H1 (cell line): ENCODE results near the gene VAV2. TPM values are rescaled to one million over a fixed set of nuclear protein-coding genes. Genes with fewer than 3 reads are reported as not detected.

Source experiments
- CTCF ChIA-PET: fragments of 300-600 bp; sonication (Branson Sonifier 250); formaldehyde crosslinking; loops from one replicate; lab custom pipeline; 2021; ENCODE audit not compliant: partially characterized antibody; lab: Charles Lee
- POLR2A ChIA-PET: fragments of 300-600 bp; sonication (Branson Sonifier 250); formaldehyde crosslinking; loops from one replicate; lab custom pipeline; 2021; ENCODE audit warnings: inconsistent platforms; ENCODE audit not compliant: partially characterized antibody; lab: Charles Lee
- DNase-seq, 2 experiments: peaks; one replicate each; pipeline versions ENCODE4 v3.0.0 to v3.0.0-alpha.2; 2010 to 2022; ENCODE audit warnings: low spot score in 2 of 2, low read depth in 1 of 2, mixed read lengths in 1 of 2
- FAIRE-seq: peaks from 2 replicates; lab custom pipeline; 2011; peaks lifted over from hg19 to GRCh38; lab: Jason Lieb, UNC
- H2AFZ ChIP-seq: 2 replicates; pipeline ENCODE4 v1.8.1; 2012; ENCODE audit warnings: low read length, inconsistent platforms
- H2AK5ac ChIP-seq: 2 replicates; pipeline ENCODE4 v1.6.1; 2013; ENCODE audit warnings: low read depth, low read length
- H2BK120ac ChIP-seq: replicated peaks from 2 replicates; pipeline ENCODE3; 2013; ENCODE audit warnings: low read depth, low read length, inconsistent platforms
- H2BK12ac ChIP-seq: 2 replicates; pipeline ENCODE4 v1.6.1; 2013; ENCODE audit warnings: low read depth, low read length
- H2BK15ac ChIP-seq: 2 replicates; pipeline ENCODE4 v1.6.1; 2013; ENCODE audit warnings: low read length
- H2BK20ac ChIP-seq: 2 replicates; pipeline ENCODE4 v1.6.1; 2013; ENCODE audit warnings: low read length
- H2BK5ac ChIP-seq: 2 replicates; pipeline ENCODE4 v1.6.1; 2013; ENCODE audit warnings: low read depth, low read length
- H3K14ac ChIP-seq: 2 replicates; pipeline ENCODE4 v1.6.1; 2013; ENCODE audit warnings: inconsistent platforms; ENCODE audit not compliant: insufficient read length
- H3K18ac ChIP-seq: 2 replicates; pipeline ENCODE4 v1.6.1; 2013; ENCODE audit warnings: low read length; ENCODE audit errors: extremely low read depth
- H3K23ac ChIP-seq: 2 replicates; pipeline ENCODE4 v1.6.1; 2013; ENCODE audit warnings: inconsistent platforms; ENCODE audit not compliant: insufficient read length
- H3K23me2 ChIP-seq: 2 replicates; pipeline ENCODE4 v1.6.1; 2013; ENCODE audit warnings: low read depth, low read length
- H3K27ac ChIP-seq: 2 replicates; pipeline ENCODE4 v1.6.1; 2011; ENCODE audit warnings: low read depth, low read length, inconsistent platforms
- H3K27me3 ChIP-seq, 4 experiments: replicated peaks in 1 of 4; 1 replicate in 1 of 4; 2 replicates in 3 of 4; pipeline versions ENCODE4 v1.6.1 to v1.8.1; 2011 to 2013; ENCODE audit warnings: low read length in 3 of 4, mild to moderate bottlenecking in 3 of 4, inconsistent platforms in 2 of 4, mixed read lengths in 2 of 4, moderate library complexity in 1 of 4; ENCODE audit not compliant: control insufficient read depth in 3 of 4, insufficient read depth in 3 of 4; ENCODE audit errors: extremely low read depth in 1 of 4
- H3K36me3 ChIP-seq, 4 experiments: 2 replicates each; pipeline versions ENCODE4 v1.6.1 to v1.8.1; 2011 to 2013; ENCODE audit warnings: mild to moderate bottlenecking in 4 of 4, low read length in 3 of 4, moderate library complexity in 2 of 4, control low read depth in 1 of 4, inconsistent platforms in 1 of 4; ENCODE audit not compliant: insufficient read depth in 4 of 4, control insufficient read depth in 2 of 4
- H3K4ac ChIP-seq: replicated peaks from 2 replicates; pipeline ENCODE3; 2013; ENCODE audit warnings: low read length, low read depth, mixed read lengths, inconsistent platforms; ENCODE audit not compliant: insufficient read length
- H3K4me1 ChIP-seq, 4 experiments: replicated peaks in 1 of 4; 1 replicate in 1 of 4; 2 replicates in 3 of 4; pipeline versions ENCODE4 v1.6.1 to v1.8.1; 2011 to 2013; ENCODE audit warnings: low read length in 3 of 4, inconsistent platforms in 2 of 4, mixed read lengths in 1 of 4; ENCODE audit not compliant: insufficient read depth in 4 of 4, control insufficient read depth in 3 of 4
- H3K4me2 ChIP-seq, 2 experiments: 2 replicates each; pipeline versions ENCODE4 v1.6.1 to v1.8.1; 2011 to 2013; ENCODE audit warnings: low read depth in 2 of 2, low read length in 2 of 2, control low read depth in 1 of 2, inconsistent platforms in 1 of 2, mild to moderate bottlenecking in 1 of 2; ENCODE audit not compliant: insufficient read depth in 1 of 2
- H3K4me3 ChIP-seq, 4 experiments: fragments of 200-600, 300-600 bp in 1 of 4; sonication (generic), shearing (Covaris generic), sonication (Bioruptor Twin) in 1 of 4; 2 replicates each; pipeline versions ENCODE4 v1.5.1 to v1.8.1; 2011 to 2016; ENCODE audit warnings: low read length in 4 of 4, low read depth in 3 of 4, control low read depth in 2 of 4, inconsistent platforms in 2 of 4, mild to moderate bottlenecking in 2 of 4, mixed read lengths in 1 of 4, moderate library complexity in 1 of 4; ENCODE audit not compliant: insufficient read depth in 2 of 4; ENCODE audit errors: extremely low read depth in 1 of 4
- H3K56ac ChIP-seq: replicated peaks from 2 replicates; pipeline ENCODE3; 2013; ENCODE audit warnings: low read depth, mild to moderate bottlenecking, mixed read lengths, low read length, inconsistent platforms; ENCODE audit not compliant: insufficient read length
- H3K79me1 ChIP-seq: 2 replicates; pipeline ENCODE4 v1.6.1; 2013; ENCODE audit warnings: low read depth, low read length, control low read depth
- H3K79me2 ChIP-seq, 2 experiments: 2 replicates each; pipeline versions ENCODE4 v1.6.1 to v1.8.1; 2012 to 2013; ENCODE audit warnings: low read length in 2 of 2, mild to moderate bottlenecking in 2 of 2, inconsistent platforms in 1 of 2; ENCODE audit not compliant: insufficient read depth in 2 of 2, control insufficient read depth in 1 of 2
- H3K9ac ChIP-seq, 4 experiments: replicated peaks in 1 of 4; 1 replicate in 1 of 4; 2 replicates in 3 of 4; pipeline versions ENCODE4 v1.6.1 to v1.8.1; 2011 to 2013; ENCODE audit warnings: low read depth in 3 of 4, low read length in 3 of 4, control low read depth in 2 of 4, mild to moderate bottlenecking in 2 of 4, moderate library complexity in 2 of 4, inconsistent platforms in 1 of 4; ENCODE audit errors: extremely low read depth in 1 of 4
- H3K9me3 ChIP-seq, 2 experiments: 2 replicates each; pipeline versions ENCODE4 v1.6.1 to v1.8.1; 2012 to 2013; ENCODE audit warnings: mild to moderate bottlenecking in 2 of 2, moderate library complexity in 2 of 2, control low read depth in 1 of 2, inconsistent platforms in 1 of 2, low read depth in 1 of 2, low read length in 1 of 2, mixed read lengths in 1 of 2; ENCODE audit not compliant: insufficient read depth in 2 of 2
- H4K20me1 ChIP-seq, 2 experiments: replicated peaks in 1 of 2; 2 replicates each; pipeline versions ENCODE3 to v1.8.1; 2011 to 2013; ENCODE audit warnings: inconsistent platforms in 2 of 2, low read length in 2 of 2, mild to moderate bottlenecking in 1 of 2; ENCODE audit not compliant: insufficient read depth in 2 of 2, control insufficient read depth in 1 of 2
- H4K5ac ChIP-seq: 2 replicates; pipeline ENCODE4 v1.6.1; 2013; ENCODE audit warnings: low read length, low read depth, mixed read lengths, inconsistent platforms; ENCODE audit not compliant: insufficient read length
- H4K8ac ChIP-seq: 2 replicates; pipeline ENCODE4 v1.8.0; 2013; ENCODE audit warnings: mild to moderate bottlenecking, moderate library complexity, low read length, inconsistent platforms; ENCODE audit not compliant: insufficient read depth; ENCODE audit errors: extremely low read depth
- H4K91ac ChIP-seq: replicated peaks from 2 replicates; pipeline ENCODE3; 2013; ENCODE audit warnings: low read length, mixed read lengths, inconsistent platforms; ENCODE audit not compliant: insufficient read length
- POLR2AphosphoS5 ChIP-seq: IDR thresholded peaks from 2 replicates; pipeline ENCODE4 v1.6.1; 2011; ENCODE audit warnings: low read depth, low read length
- RXRA ChIP-seq: IDR thresholded peaks from 2 replicates; pipeline ENCODE4 v1.6.1; 2011; ENCODE audit warnings: low read depth, mild to moderate bottlenecking, low read length, moderate library complexity; ENCODE audit not compliant: insufficient read depth
- TCF12 ChIP-seq: IDR thresholded peaks from 2 replicates; pipeline ENCODE4 v1.6.1; 2011; ENCODE audit warnings: low read depth, mild to moderate bottlenecking, low read length
- ZNF274 ChIP-seq: IDR thresholded peaks from 2 replicates; pipeline ENCODE4 v1.7.0; 2012; ENCODE audit warnings: low read length, borderline replicate concordance; ENCODE audit errors: extremely low read depth
- WGBS, 2 experiments: shearing (Covaris generic) in 1 of 2; methylation state at CpG; one replicate each; pipeline versions ENCODE4 v1.1.6 to v1.1.7; 2013 to 2015; ENCODE audit warnings: low lambda C conversion rate in 2 of 2, mixed read lengths in 2 of 2, inconsistent platforms in 1 of 2, low coverage in 1 of 2, missing lambda C conversion rate in 1 of 2; ENCODE audit not compliant: insufficient replicate concordance in 2 of 2, insufficient coverage in 1 of 2, insufficient read length in 1 of 2; ENCODE audit errors: extremely low coverage in 1 of 2, missing lambda C conversion rate in 1 of 2; 5-methylcytosine and 5-hydroxymethylcytosine counted together
- polyA plus RNA-seq, 7 experiments: library from polyadenylated mRNA; depleted of rRNA in 3 of 7; stranded (reverse) in 5 of 7; unstranded in 2 of 7; fragments of >200 nt in 5 of 7; fragments of 200-250 nt in 2 of 7; gene quantifications; 1 replicate in 5 of 7; 2 replicates in 1 of 7; 4 replicates in 1 of 7; pipeline versions ENCODE4 v1.2.1 to v1.2.3, GENCODE V29; 2011 to 2013; ENCODE audit warnings: missing spikeins in 2 of 7, mixed read lengths in 2 of 7
- total RNA-seq: library from RNA; stranded (reverse); fragmentation: NEBNext Ultra II Directional; extraction: Animal tissue kit (Norgen Biotek cat#: 25700); gene quantifications from 2 replicates; pipeline ENCODE4 v1.2.1, GENCODE V29; 2021

The VAV2 gene
- total and polyA plus RNA-seq, 2 of the 8 experiments (the other 6 are each of a cell fraction or from before 2014, with no cell fraction given) = 13.6 to 37.6 TPM

- Histone ChIP-seq H3K18ac (no peak overlapping the region), H4K8ac (no peak overlapping the region), H3K4me2 (peak overlapping the region in 1 of 2 experiments; percentile 67; a peak in 1 of 4 replicates), H2AK5ac (no peak overlapping the region), H3K36me3 (no peaks in the 10 kb centered on the region), H2BK120ac (no peak overlapping the region), H2BK12ac (no peak overlapping the region), H3K9ac (no peak overlapping the region), H3K79me1 (no peaks in the 10 kb centered on the region), H3K4me3 (no peak overlapping the region), H2BK20ac (no peak overlapping the region), H4K91ac (no peak overlapping the region), H3K27ac (no peak overlapping the region), H4K20me1 (peaks cover 0 to 3% of the 10 kb centered on the region in 2 experiments), H3K4ac (no peak overlapping the region), H3K23me2 (peaks cover 2% of the 10 kb centered on the region; the same call in 1 of the 2 replicates), H3K27me3 (no peaks in the 10 kb centered on the region), H3K9me3 (no peaks in the 10 kb centered on the region), H3K56ac (no peak overlapping the region), H3K79me2 (no peaks in the 10 kb centered on the region), H3K23ac (no peak overlapping the region), H2BK5ac (no peak overlapping the region), H3K4me1 (peaks cover 0 to 29% (median 23%) of the 10 kb centered on the region in 4 experiments; a peak in 6 of 7 replicates), H2AFZ (no peak overlapping the region), H3K14ac (no peak overlapping the region), H2BK15ac (no peak overlapping the region), H4K5ac (no peak overlapping the region)
- FAIRE-seq (no peak), DNase-seq (no peak)
- ChIA-PET CTCF (interaction anchor here (0.6 to 8.8 kb wide), 7 partner anchors 9 to 549 kb away, joined by 3 to 44 read pairs (median 4); no protein-coding TSS in a partner anchor), POLR2A (interaction anchor here (0.9 kb wide), 1 partner anchor 20 kb away, joined by 3 read pairs; no protein-coding TSS in a partner anchor)
- WGBS, 2 experiments = 92% methylated on average over 8 of the region's 8 CpGs; no CpG with 5 or more reads in 1 of the 2 experiments
- TF ChIP-seq RXRA (no peak), TCF12 (no peak), POLR2AphosphoS5 (no peak), ZNF274 (no peak)
Observed at GRCh38 chr9:133735931-133736330, 256.2 kb downstream of the VAV2 start.
